ENCODE data around the gene INCENP. TPM values are rescaled to one million over a fixed set of nuclear protein-coding genes. Genes with fewer than 3 reads are reported as not detected.

INCENP gene
- total RNA-seq, 1 experiment from 2014 or later = 154 TPM

GRCh38 chr11:62181097-62181496 is 57.3 kb downstream of the INCENP start:
- Histone ChIP-seq H3K4me2 (no peak overlapping the region), H3K4me3 (no peak overlapping the region), H3K27me3 (ENCODE audit: insufficient read depth, low read depth) (peaks cover 95% of the 10 kb centered on the region), H2AFZ (no peak overlapping the region), H4K20me1 (ENCODE audit: insufficient read depth) (no peaks in the 10 kb centered on the region), H3K27ac (no peak overlapping the region), H3K79me2 (ENCODE audit: low read depth) (no peaks in the 10 kb centered on the region), H3K4me1 (replicated peaks; ENCODE audit: insufficient read depth) (no peaks in the 10 kb centered on the region), H3F3A (ENCODE audit: insufficient read depth, low read depth) (no peaks in the 10 kb centered on the region), H3K9me2 (ENCODE audit: insufficient read depth) (no peaks in the 10 kb centered on the region), H3K36me3 (ENCODE audit: low read depth) (no peaks in the 10 kb centered on the region), H3K9me3 (ENCODE audit: insufficient read depth, low read depth) (no peaks in the 10 kb centered on the region; the same call in 1 of the 2 replicates)
- no peak for DNase-seq
- POLR2A ChIA-PET (ENCODE audit: unreplicated experiment) = no interaction called here
- CTCF ChIA-PET = no interaction called here
- intact Hi-C loops (cut with micrococcal nuclease; ENCODE audit: unreplicated experiment) = no loop called here
- no TSS peak for BruUV-seq (replicated peaks)
- no peak for TF ChIP-seq CTCF (conservative IDR thresholded peaks at IDR 0.05)
- no peak for TF ChIP-seq EZH2 (IDR thresholded peaks at IDR 0.05; ENCODE audit: low read depth)

- H3K27me3 ChIP-seq (ENCODE audit: insufficient read depth, low read depth) = peaks cover 95% of the 10 kb centered on the region
- intact Hi-C loops (cut with micrococcal nuclease; ENCODE audit: unreplicated experiment) = no loop called here
- no peaks in the 10 kb centered on the region for H3K4me1 ChIP-seq (replicated peaks; ENCODE audit: insufficient read depth)
- no peak for DNase-seq
- ChIA-PET CTCF (no interaction called here), POLR2A (ENCODE audit: unreplicated experiment) (no interaction called here)
- no peak overlapping the region for H3K4me2 ChIP-seq
- no peaks in the 10 kb centered on the region; the same call in 1 of the 2 replicates for H3K9me3 ChIP-seq (ENCODE audit: insufficient read depth, low read depth)
- no peaks in the 10 kb centered on the region for H3F3A ChIP-seq (ENCODE audit: insufficient read depth, low read depth)
- H3K79me2 ChIP-seq (ENCODE audit: low read depth) = no peaks in the 10 kb centered on the region
- no peak overlapping the region for H2AFZ ChIP-seq
- no peaks in the 10 kb centered on the region for H3K9me2 ChIP-seq (ENCODE audit: insufficient read depth)
- no peak overlapping the region for H3K27ac ChIP-seq
- H4K20me1 ChIP-seq (ENCODE audit: insufficient read depth) = no peaks in the 10 kb centered on the region
- no peak for TF ChIP-seq CTCF (conservative IDR thresholded peaks at IDR 0.05)
- TF ChIP-seq EZH2 (IDR thresholded peaks at IDR 0.05; ENCODE audit: low read depth) = no peak
- no peaks in the 10 kb centered on the region for H3K36me3 ChIP-seq (ENCODE audit: low read depth)
- no peak overlapping the region for H3K4me3 ChIP-seq
- no TSS peak for BruUV-seq (replicated peaks)
Observed at GRCh38 chr11:62182147-62182891, 58.5 kb downstream of the INCENP start.

GRCh38 chr11:62186195-62186594 is 62.4 kb downstream of the INCENP start:
- Histone ChIP-seq H3K4me1 (replicated peaks; ENCODE audit: insufficient read depth) (no peaks in the 10 kb centered on the region), H3K9me2 (ENCODE audit: insufficient read depth) (no peaks in the 10 kb centered on the region), H3K79me2 (ENCODE audit: low read depth) (no peaks in the 10 kb centered on the region), H3K27me3 (ENCODE audit: insufficient read depth, low read depth) (peaks cover 97% of the 10 kb centered on the region), H2AFZ (no peak overlapping the region), H3K4me3 (no peak overlapping the region), H3K27ac (no peak overlapping the region), H3K36me3 (ENCODE audit: low read depth) (no peaks in the 10 kb centered on the region), H4K20me1 (ENCODE audit: insufficient read depth) (no peaks in the 10 kb centered on the region), H3K4me2 (no peak overlapping the region), H3F3A (ENCODE audit: insufficient read depth, low read depth) (no peaks in the 10 kb centered on the region), H3K9me3 (ENCODE audit: insufficient read depth, low read depth) (no peaks in the 10 kb centered on the region; the same call in 1 of the 2 replicates)
- ChIA-PET CTCF (no interaction called here), POLR2A (ENCODE audit: unreplicated experiment) (no interaction called here)
- TF ChIP-seq EZH2 (IDR thresholded peaks at IDR 0.05; ENCODE audit: low read depth) (no peak), CTCF (conservative IDR thresholded peaks at IDR 0.05) (no peak)
- intact Hi-C loops (cut with micrococcal nuclease; ENCODE audit: unreplicated experiment) = no loop called here
- no TSS peak for BruUV-seq (replicated peaks)
- no peak for DNase-seq

All from PC-9 (cell line).